GM19324 (cell line): Measurements from ENCODE around the gene KRTAP10-5.
"Not testable (repeated sequence)": the region's sequence is repeated elsewhere in the genome, so short reads cannot be mapped to it uniquely, and the experiment has no call there.

Source experiments
- ATAC-seq: cut with Tn5 transposase; IDR thresholded peaks from one replicate; pipeline ENCODE4 v1.9.1; 2021; ENCODE audit warnings: mild to moderate bottlenecking, moderate library complexity; ENCODE audit not compliant: unreplicated experiment, low FRiP score

The KRTAP10-5 gene

GRCh38 chr21:44591801-44592130 is 11.4 kb upstream of the KRTAP10-5 start:
- ATAC-seq: not testable (repeated sequence)

- not testable (repeated sequence) for ATAC-seq
These were observed 10.7 kb upstream of the KRTAP10-5 start for GRCh38 chr21:44590897-44591800.

GRCh38 chr21:44590311-44590721 is 9.9 kb upstream of the KRTAP10-5 start:
- no peak for ATAC-seq

- ATAC-seq: no peak
These were observed 9.3 kb upstream of the KRTAP10-5 start for GRCh38 chr21:44589586-44590305.

- no peak for ATAC-seq
These were observed 8.7 kb upstream of the KRTAP10-5 start for GRCh38 chr21:44589094-44589493.

GRCh38 chr21:44585892-44586291 is 5.5 kb upstream of the KRTAP10-5 start:
- ATAC-seq: no peak

- no peak for ATAC-seq
These were observed 3.4 kb upstream of the KRTAP10-5 start for GRCh38 chr21:44583800-44584147.

- ATAC-seq: no peak
These were observed 2.8 kb upstream of the KRTAP10-5 start for GRCh38 chr21:44583089-44583799.

GRCh38 chr21:44582055-44582454 is 1.7 kb upstream of the KRTAP10-5 start:
- no peak for ATAC-seq

GRCh38 chr21:44581158-44581557 is 754 bp upstream of the KRTAP10-5 start:
- ATAC-seq: no peak

- no peak for ATAC-seq
These were observed 615 bp downstream of the KRTAP10-5 start for GRCh38 chr21:44579833-44580144.

GRCh38 chr21:44579056-44579832 is 1.2 kb downstream of the KRTAP10-5 start:
- ATAC-seq: no peak

- ATAC-seq: no peak
These were observed 1.9 kb downstream of the KRTAP10-5 start for GRCh38 chr21:44578371-44579055.

GRCh38 chr21:44576025-44576420 is 4.4 kb downstream of the KRTAP10-5 start:
- no peak for ATAC-seq

GRCh38 chr21:44575307-44576024 is 4.9 kb downstream of the KRTAP10-5 start:
- no peak for ATAC-seq

- no peak for ATAC-seq
These were observed 5.7 kb downstream of the KRTAP10-5 start for GRCh38 chr21:44574457-44575306.

GRCh38 chr21:44573630-44574456 is 6.6 kb downstream of the KRTAP10-5 start, which contains the start of gene KRTAP10-4:
TSS of gene KRTAP10-4 (plus strand) at chr21:44573729. CDS start at chr21:44573759, 30 bp downstream.
- ATAC-seq: not testable (repeated sequence)
